IPS-15b (cell line): Measurements from ENCODE around the gene SLC49A4.

Source experiments
- H3K27me3 ChIP-seq: one replicate; pipeline ENCODE4 v1.6.1; 2013; ENCODE audit warnings: low read length; ENCODE audit not compliant: control insufficient read depth, insufficient read depth
- H3K36me3 ChIP-seq: one replicate; pipeline ENCODE4 v1.6.1; 2013; ENCODE audit warnings: low read length; ENCODE audit not compliant: control insufficient read depth, insufficient read depth
- H3K4me1 ChIP-seq: one replicate; pipeline ENCODE4 v1.6.1; 2013; ENCODE audit warnings: mild to moderate bottlenecking, low read length; ENCODE audit not compliant: control insufficient read depth, insufficient read depth
- H3K4me3 ChIP-seq: one replicate; pipeline ENCODE4 v1.5.1; 2013; ENCODE audit warnings: low read depth, low read length
- H3K9ac ChIP-seq: one replicate; pipeline ENCODE4 v1.6.1; 2013; ENCODE audit warnings: low read depth, mild to moderate bottlenecking, low read length
- H3K9me3 ChIP-seq: one replicate; pipeline ENCODE4 v1.6.1; 2013; ENCODE audit warnings: mild to moderate bottlenecking, low read length; ENCODE audit not compliant: control insufficient read depth, insufficient read depth

Gene SLC49A4

DNA sequence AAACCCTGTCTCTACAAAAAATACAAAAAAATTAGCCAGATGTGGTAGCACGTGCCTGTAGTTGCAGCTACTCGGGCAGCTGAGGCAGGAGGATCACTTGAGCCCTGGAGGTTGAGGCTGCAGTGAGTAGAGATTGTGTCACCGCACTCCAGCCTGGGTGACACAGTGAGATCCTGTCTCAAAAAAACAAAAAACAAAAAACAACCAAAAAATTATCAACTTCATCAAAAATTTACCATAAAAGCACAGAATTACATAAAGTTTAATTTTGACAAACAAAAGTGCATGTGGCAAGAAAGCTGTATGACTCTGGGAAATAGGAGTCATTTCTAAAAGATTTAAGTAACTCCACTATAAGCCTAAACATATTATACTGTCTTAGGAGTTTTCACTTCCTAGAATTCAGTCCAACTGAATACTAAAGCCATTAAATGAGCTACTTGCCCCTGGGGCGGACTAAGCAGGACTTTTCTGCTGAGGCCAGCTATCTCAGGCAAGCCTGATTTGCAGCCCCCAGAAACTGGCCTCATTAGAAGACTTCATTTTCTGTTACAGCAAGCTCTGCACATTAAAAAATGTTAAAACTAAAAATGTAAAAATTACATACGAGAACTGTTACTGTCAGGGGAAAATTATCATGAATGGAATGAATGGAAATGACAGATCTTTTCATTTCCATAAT lies 24.2 kb upstream of the SLC49A4 start:
- Histone ChIP-seq H3K4me3 (no peak overlapping the region), H3K9me3 (no peaks in the 10 kb centered on the region), H3K36me3 (no peaks in the 10 kb centered on the region), H3K27me3 (no peaks in the 10 kb centered on the region), H3K9ac (no peak overlapping the region), H3K4me1 (no peaks in the 10 kb centered on the region)

DNA sequence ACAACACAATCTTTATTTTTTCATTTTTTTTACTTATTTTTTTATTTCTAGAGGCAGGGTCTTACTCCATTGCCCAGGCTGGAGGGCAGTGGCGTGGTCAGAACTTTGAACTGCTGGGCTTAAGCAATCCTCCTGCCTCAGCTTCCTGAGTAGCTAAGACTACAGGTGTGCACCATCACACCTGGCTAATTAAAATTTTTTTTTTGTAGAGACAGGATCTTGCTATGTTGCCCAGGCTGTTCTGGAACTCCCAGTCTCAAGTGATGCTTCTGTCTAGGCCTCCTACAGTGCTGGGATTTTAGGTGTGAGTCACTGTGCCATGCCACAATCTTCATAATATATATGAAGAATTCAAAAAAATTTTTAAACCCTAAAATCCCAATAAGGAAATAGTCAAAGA lies 22.0 kb upstream of the SLC49A4 start:
- H3K27me3 ChIP-seq, result no peaks in the 10 kb centered on the region
- no peaks in the 10 kb centered on the region for H3K9me3 ChIP-seq
- H3K9ac ChIP-seq, result no peak overlapping the region
- no peak overlapping the region for H3K4me3 ChIP-seq
- peaks cover 4% of the 10 kb centered on the region for H3K4me1 ChIP-seq
- no peaks in the 10 kb centered on the region for H3K36me3 ChIP-seq

DNA sequence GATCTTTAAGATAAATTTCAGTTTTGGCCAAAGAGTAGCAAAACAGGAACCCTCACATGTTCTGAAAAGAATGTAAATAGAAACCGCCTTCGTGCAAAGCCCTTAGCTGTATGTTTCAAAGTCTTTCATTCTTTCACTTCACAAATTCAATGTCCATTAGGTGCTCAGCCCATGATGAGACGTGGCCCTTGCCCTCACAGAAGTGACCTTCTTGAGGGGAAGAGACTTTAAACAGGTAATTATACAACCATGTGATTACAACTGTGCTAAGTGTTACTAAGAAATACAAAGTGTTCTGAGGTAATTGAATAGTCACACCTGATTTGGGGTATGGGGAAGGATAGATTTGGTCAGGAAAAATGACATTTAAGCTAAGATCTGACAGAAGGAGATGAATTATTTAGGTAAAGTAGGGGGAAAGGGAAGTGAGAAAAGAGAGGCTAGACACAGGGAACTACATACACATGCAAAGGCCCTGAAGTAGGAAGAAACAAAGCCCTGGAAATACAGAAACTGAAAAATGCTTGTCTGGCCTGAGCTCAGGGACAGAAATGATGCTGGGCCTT lies 20.8 kb upstream of the SLC49A4 start:
- Histone ChIP-seq H3K27me3 (no peaks in the 10 kb centered on the region), H3K36me3 (no peaks in the 10 kb centered on the region), H3K9me3 (no peaks in the 10 kb centered on the region), H3K9ac (no peak overlapping the region), H3K4me1 (peaks cover 6% of the 10 kb centered on the region), H3K4me3 (no peak overlapping the region)

DNA sequence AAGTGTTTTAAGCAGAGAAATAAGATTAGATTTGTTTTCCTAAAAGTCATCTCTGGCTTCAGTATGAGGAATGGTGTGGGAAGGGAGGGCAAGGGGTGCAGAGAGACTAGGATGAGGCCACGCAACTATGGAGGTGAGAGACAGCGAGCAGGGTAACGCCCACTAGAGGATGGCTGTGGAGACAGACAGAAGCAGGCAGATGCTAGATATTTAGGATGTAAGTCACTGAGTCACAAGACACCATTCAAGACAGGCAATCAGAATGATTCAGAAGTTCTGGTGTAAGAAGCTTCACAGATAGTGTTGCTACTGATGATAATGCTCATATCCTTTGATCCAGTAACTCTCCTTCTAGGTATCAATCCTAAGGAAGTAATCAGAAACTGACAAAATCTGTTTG lies 20.3 kb upstream of the SLC49A4 start:
- H3K9ac ChIP-seq, result no peak overlapping the region
- H3K4me1 ChIP-seq, result peaks cover 6% of the 10 kb centered on the region
- no peaks in the 10 kb centered on the region for H3K27me3 ChIP-seq
- no peaks in the 10 kb centered on the region for H3K36me3 ChIP-seq
- no peak overlapping the region for H3K4me3 ChIP-seq
- H3K9me3 ChIP-seq, result no peaks in the 10 kb centered on the region

DNA sequence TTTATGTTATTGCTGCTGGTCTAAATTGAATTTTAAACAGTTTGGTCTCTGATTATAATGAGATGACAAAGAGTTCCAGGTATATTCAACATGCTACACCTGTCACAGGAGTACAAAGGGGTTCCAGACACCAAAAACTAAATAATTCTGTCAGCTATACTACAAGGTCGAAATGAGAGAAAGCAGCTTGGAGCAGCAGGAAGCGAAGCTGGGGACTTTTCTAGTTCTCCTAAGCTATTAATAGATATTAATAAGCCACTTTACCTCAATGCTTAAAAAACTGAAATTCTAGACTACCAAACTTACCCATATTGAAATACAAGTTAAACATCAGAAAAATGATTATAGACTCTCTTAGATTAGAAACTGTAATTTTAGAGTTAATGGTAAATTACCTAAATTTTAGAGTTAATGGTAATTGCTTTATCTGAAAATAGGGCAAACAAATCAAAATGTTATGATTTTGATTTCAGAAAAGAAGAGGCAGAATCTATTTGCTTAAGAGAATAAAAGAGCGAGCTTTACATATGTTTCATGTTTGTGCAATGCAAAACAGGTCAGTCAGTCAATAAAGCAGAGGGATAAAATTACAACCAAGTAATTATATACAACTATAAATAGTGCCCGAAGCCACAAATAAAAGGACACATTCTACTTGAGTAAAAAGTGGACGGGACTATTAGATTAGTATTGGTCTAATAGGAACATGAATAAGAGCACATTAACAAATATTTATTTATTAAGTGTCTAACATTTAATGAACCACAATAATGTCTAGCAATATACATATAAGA lies 18.0 kb upstream of the SLC49A4 start:
- Histone ChIP-seq H3K27me3 (no peaks in the 10 kb centered on the region), H3K4me3 (no peak overlapping the region), H3K9ac (no peak overlapping the region), H3K4me1 (peaks cover 6% of the 10 kb centered on the region), H3K36me3 (no peaks in the 10 kb centered on the region), H3K9me3 (no peaks in the 10 kb centered on the region)

GRCh38 chr3:122777563-122777962 lies 17.3 kb upstream of the SLC49A4 start:
- Histone ChIP-seq H3K4me3 (no peak overlapping the region), H3K4me1 (peaks cover 6% of the 10 kb centered on the region), H3K27me3 (no peaks in the 10 kb centered on the region), H3K9ac (no peak overlapping the region), H3K9me3 (no peaks in the 10 kb centered on the region), H3K36me3 (no peaks in the 10 kb centered on the region)

GRCh38 chr3:122782804-122783203 lies 12.1 kb upstream of the SLC49A4 start:
- Histone ChIP-seq H3K9ac (no peak overlapping the region), H3K36me3 (no peaks in the 10 kb centered on the region), H3K4me1 (peaks cover 2% of the 10 kb centered on the region), H3K4me3 (no peak overlapping the region), H3K27me3 (no peaks in the 10 kb centered on the region), H3K9me3 (no peaks in the 10 kb centered on the region)

DNA sequence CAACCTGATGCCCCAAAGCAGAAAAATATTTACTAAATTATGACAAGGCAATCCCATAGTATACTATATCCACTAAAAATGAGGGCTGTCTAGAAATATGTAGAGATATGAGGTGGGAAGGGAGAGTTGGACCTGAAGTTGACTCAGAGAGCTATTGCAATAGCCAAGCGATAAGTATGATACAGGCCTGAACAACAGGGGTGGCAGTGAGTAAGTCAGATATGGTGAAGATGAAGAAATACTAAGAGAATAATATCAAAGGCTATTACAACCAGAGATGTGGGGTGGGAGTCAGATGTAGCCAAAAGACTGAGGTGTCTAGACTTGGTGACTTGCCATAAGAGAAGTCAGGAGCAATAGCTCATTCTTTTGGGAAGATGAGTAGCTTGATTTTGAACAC lies 10.4 kb upstream of the SLC49A4 start:
- no peak overlapping the region for H3K4me3 ChIP-seq
- no peaks in the 10 kb centered on the region for H3K27me3 ChIP-seq
- no peak overlapping the region for H3K9ac ChIP-seq
- H3K9me3 ChIP-seq, result no peaks in the 10 kb centered on the region
- no peaks in the 10 kb centered on the region for H3K36me3 ChIP-seq
- no peaks in the 10 kb centered on the region for H3K4me1 ChIP-seq

GRCh38 chr3:122785231-122785630 lies 9.6 kb upstream of the SLC49A4 start:
- Histone ChIP-seq H3K9me3 (no peaks in the 10 kb centered on the region), H3K36me3 (no peaks in the 10 kb centered on the region), H3K4me1 (no peaks in the 10 kb centered on the region), H3K9ac (no peak overlapping the region), H3K4me3 (no peak overlapping the region), H3K27me3 (no peaks in the 10 kb centered on the region)

- Histone ChIP-seq H3K27me3 (no peaks in the 10 kb centered on the region), H3K36me3 (no peaks in the 10 kb centered on the region), H3K9ac (no peak overlapping the region), H3K9me3 (no peaks in the 10 kb centered on the region), H3K4me3 (no peak overlapping the region), H3K4me1 (no peaks in the 10 kb centered on the region)
Observed at GRCh38 chr3:122786066-122786465, 8.8 kb upstream of the SLC49A4 start.

GRCh38 chr3:122787872-122788271 lies 7.0 kb upstream of the SLC49A4 start:
- H3K4me1 ChIP-seq, result no peaks in the 10 kb centered on the region
- no peaks in the 10 kb centered on the region for H3K9me3 ChIP-seq
- no peak overlapping the region for H3K4me3 ChIP-seq
- no peaks in the 10 kb centered on the region for H3K36me3 ChIP-seq
- peaks cover 2% of the 10 kb centered on the region for H3K27me3 ChIP-seq
- H3K9ac ChIP-seq, result no peak overlapping the region
